ENCODE data around the gene RABGEF1.
"Not testable (repeated sequence)": the region's sequence is repeated elsewhere in the genome, so short reads cannot be mapped to it uniquely, and the experiment has no call there.

Gene RABGEF1

DNA sequence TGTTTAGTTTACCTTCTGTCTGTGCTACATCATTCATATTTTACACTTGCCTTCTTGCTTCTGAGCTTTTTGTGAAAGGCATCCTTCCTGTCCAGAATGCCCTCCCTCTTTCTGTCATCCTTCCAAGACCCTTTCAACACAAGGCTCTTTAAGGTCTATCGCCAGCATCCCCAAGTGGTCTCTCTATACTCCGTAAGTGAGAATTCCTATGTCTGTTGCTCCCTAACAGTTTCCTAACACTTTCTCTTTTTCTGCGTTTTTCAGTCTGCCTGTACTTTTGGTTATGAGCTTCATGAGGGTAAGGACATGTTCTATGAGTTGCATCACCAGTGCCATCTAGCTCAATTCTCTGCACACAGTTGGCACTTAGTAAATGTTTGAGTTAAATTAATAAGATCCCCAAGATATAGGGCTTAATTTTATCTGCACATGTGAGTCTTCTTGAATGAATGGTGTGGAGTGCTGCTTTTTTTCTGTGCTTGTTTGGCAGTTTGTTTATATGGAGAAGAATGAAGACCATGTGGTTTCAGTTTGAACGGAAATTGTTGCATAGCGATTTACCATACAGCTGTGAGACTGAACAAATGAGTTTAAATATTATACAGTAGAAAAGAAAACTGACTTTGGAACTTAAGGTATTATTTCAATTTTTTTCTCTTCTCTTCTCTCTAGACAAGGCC is 29.4 kb downstream of the RABGEF1 start:
- TF ChIP-seq SUZ12 (IDR thresholded peaks at IDR 0.05) (no peak), ELF4 (IDR thresholded peaks at IDR 0.05) (no peak), FOXM1 (IDR thresholded peaks at IDR 0.05; ENCODE audit: borderline replicate concordance) (no peak), NFRKB (IDR thresholded peaks at IDR 0.05) (no peak), LEF1 (IDR thresholded peaks at IDR 0.05; ENCODE audit: borderline replicate concordance) (no peak), CTBP1 (IDR thresholded peaks at IDR 0.05; ENCODE audit: borderline replicate concordance) (no peak), TARDBP (IDR thresholded peaks at IDR 0.05) (no peak), BHLHE40 (IDR thresholded peaks at IDR 0.05; ENCODE audit: borderline replicate concordance) (no peak), HDGF (IDR thresholded peaks at IDR 0.05; ENCODE audit: borderline replicate concordance) (no peak), FOXK2 (IDR thresholded peaks at IDR 0.05) (no peak), FOXA1 (IDR thresholded peaks at IDR 0.05) (no peak), SP1 (IDR thresholded peaks at IDR 0.05) (no peak), ARNT (IDR thresholded peaks at IDR 0.05) (no peak), ZNF384 (IDR thresholded peaks at IDR 0.05) (no peak), L3MBTL2 (conservative IDR thresholded peaks at IDR 0.05) (no peak)
- TF ChIP-seq, protein P1, sequence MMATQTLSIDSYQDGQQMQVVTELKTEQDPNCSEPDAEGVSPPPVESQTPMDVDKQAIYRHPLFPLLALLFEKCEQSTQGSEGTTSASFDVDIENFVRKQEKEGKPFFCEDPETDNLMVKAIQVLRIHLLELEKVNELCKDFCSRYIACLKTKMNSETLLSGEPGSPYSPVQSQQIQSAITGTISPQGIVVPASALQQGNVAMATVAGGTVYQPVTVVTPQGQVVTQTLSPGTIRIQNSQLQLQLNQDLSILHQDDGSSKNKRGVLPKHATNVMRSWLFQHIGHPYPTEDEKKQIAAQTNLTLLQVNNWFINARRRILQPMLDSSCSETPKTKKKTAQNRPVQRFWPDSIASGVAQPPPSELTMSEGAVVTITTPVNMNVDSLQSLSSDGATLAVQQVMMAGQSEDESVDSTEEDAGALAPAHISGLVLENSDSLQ (IDR thresholded peaks at IDR 0.05) = no peak
- no peak for DNase-seq (ENCODE audit: extremely low spot score)
- ChIA-PET POLR2A (no interaction called here), CTCF (interaction anchor here (0.7 kb wide), 1 partner anchor 12 kb away, joined by 3 read pairs; no protein-coding TSS in a partner anchor)

DNA sequence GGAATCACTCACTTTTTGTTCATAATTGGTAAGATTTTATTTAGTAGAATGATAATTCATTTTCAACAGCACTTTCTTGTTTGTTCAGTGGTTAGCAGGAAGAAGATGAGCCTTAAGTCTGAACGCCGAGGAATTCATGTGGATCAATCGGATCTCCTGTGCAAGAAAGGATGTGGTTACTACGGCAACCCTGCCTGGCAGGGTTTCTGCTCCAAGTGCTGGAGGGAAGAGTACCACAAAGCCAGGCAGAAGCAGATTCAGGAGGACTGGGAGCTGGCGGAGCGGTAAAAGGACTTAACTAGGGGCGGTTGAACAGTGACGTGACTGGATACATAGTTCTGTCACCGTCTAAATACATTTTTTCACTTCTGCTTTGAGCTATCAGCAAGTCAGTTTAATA is 31.3 kb downstream of the RABGEF1 start:
- POLR2A ChIA-PET = no interaction called here
- CTCF ChIA-PET = no interaction called here
- DNase-seq (ENCODE audit: extremely low spot score) = no peak
- no peak for TF ChIP-seq FOXK2 (IDR thresholded peaks at IDR 0.05)
- TF ChIP-seq NFRKB (IDR thresholded peaks at IDR 0.05) = no peak
- no peak for TF ChIP-seq SUZ12 (IDR thresholded peaks at IDR 0.05)
- no peak for TF ChIP-seq FOXA1 (IDR thresholded peaks at IDR 0.05)
- no peak for TF ChIP-seq L3MBTL2 (conservative IDR thresholded peaks at IDR 0.05)
- no peak for TF ChIP-seq LEF1 (IDR thresholded peaks at IDR 0.05; ENCODE audit: borderline replicate concordance)
- no peak for TF ChIP-seq ARNT (IDR thresholded peaks at IDR 0.05)
- no peak for TF ChIP-seq SP1 (IDR thresholded peaks at IDR 0.05)
- TF ChIP-seq, protein P1 (IDR thresholded peaks at IDR 0.05) = no peak
- no peak for TF ChIP-seq ZNF384 (IDR thresholded peaks at IDR 0.05)
- no peak for TF ChIP-seq BHLHE40 (IDR thresholded peaks at IDR 0.05; ENCODE audit: borderline replicate concordance)
- no peak for TF ChIP-seq CTBP1 (IDR thresholded peaks at IDR 0.05; ENCODE audit: borderline replicate concordance)
- TF ChIP-seq FOXM1 (IDR thresholded peaks at IDR 0.05; ENCODE audit: borderline replicate concordance) = no peak
- no peak for TF ChIP-seq TARDBP (IDR thresholded peaks at IDR 0.05)
- TF ChIP-seq HDGF (IDR thresholded peaks at IDR 0.05; ENCODE audit: borderline replicate concordance) = no peak
- TF ChIP-seq ELF4 (IDR thresholded peaks at IDR 0.05) = no peak

- POLR2A ChIA-PET; CTCF ChIA-PET; DNase-seq (ENCODE audit: extremely low spot score): not testable (repeated sequence)
Observed at GRCh38 chr7:66773744-66774143, 33.2 kb downstream of the RABGEF1 start.

DNA sequence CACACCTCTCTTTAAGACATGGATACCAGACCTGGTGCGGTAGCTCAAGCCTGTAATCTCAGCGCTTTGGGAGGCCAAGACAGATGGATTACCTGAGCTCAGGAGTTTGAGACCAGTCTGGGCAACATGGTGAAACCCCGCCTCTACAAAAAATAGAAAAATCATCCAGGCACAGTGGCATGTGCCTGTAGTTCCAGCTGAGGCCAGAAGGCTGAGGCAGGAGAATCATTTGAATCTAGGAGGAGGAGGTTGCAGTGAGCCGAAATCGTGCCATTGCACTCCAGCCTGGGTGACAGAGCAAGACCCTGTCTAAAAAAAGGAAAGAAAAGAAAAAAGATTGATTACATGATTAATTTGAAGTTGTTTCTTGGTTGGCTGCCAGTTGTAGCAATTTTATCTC is 35.9 kb downstream of the RABGEF1 start:
- ChIA-PET CTCF (interaction anchor here (0.7 kb wide), 1 partner anchor 76 kb away, joined by 3 read pairs; no protein-coding TSS in a partner anchor), POLR2A (interaction anchor here (0.9 kb wide), 1 partner anchor 11 kb away, joined by 3 read pairs; no protein-coding TSS in a partner anchor)
- not testable (repeated sequence) for DNase-seq (ENCODE audit: extremely low spot score)

GRCh38 chr7:66776800-66777442 is 36.4 kb downstream of the RABGEF1 start:
- CTCF ChIA-PET = no interaction called here
- DNase-seq (ENCODE audit: extremely low spot score) = no peak
- POLR2A ChIA-PET = interaction anchor here (0.9 kb wide), 1 partner anchor 12 kb away, joined by 3 read pairs; no protein-coding TSS in a partner anchor
- no peak for TF ChIP-seq FOXK2 (IDR thresholded peaks at IDR 0.05)
- no peak for TF ChIP-seq FOXA1 (IDR thresholded peaks at IDR 0.05)
- no peak for TF ChIP-seq ELF4 (IDR thresholded peaks at IDR 0.05)
- TF ChIP-seq SP1 (IDR thresholded peaks at IDR 0.05) = no peak
- TF ChIP-seq NFRKB (IDR thresholded peaks at IDR 0.05) = no peak
- no peak for TF ChIP-seq LEF1 (IDR thresholded peaks at IDR 0.05; ENCODE audit: borderline replicate concordance)
- TF ChIP-seq HDGF (IDR thresholded peaks at IDR 0.05; ENCODE audit: borderline replicate concordance) = no peak
- no peak for TF ChIP-seq ARNT (IDR thresholded peaks at IDR 0.05)
- TF ChIP-seq SUZ12 (IDR thresholded peaks at IDR 0.05) = no peak
- no peak for TF ChIP-seq CTBP1 (IDR thresholded peaks at IDR 0.05; ENCODE audit: borderline replicate concordance)
- no peak for TF ChIP-seq ZNF384 (IDR thresholded peaks at IDR 0.05)

DNA sequence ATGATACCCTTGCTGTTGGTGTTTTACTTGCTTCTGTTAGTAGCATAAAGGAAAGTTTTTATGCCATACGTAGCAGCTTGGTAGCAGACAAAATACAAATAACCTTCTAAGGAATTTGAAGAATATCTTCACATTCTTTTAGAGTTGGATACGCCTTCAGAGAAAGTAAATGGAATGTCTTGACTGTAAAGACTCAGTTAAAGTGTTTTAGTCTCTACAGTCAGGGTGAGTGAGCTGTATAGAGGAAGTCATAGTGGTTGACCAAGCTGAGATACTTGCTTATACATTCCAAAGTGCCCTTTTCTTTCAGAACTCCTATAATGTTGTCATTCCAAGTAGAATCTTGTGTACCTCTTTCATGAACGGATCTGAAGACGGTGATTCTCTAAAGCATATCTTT is 37.7 kb downstream of the RABGEF1 start:
- CTCF ChIA-PET = no interaction called here
- POLR2A ChIA-PET = no interaction called here
- TF ChIP-seq TARDBP (IDR thresholded peaks at IDR 0.05) (no peak), BHLHE40 (IDR thresholded peaks at IDR 0.05; ENCODE audit: borderline replicate concordance) (no peak), NFRKB (IDR thresholded peaks at IDR 0.05) (no peak), ELF4 (IDR thresholded peaks at IDR 0.05) (no peak), SP1 (IDR thresholded peaks at IDR 0.05) (no peak), FOXA1 (IDR thresholded peaks at IDR 0.05) (no peak), ZNF384 (IDR thresholded peaks at IDR 0.05) (no peak)
- DNase-seq (ENCODE audit: extremely low spot score) = no peak

Measured in HEK293T (cell line).